Activated CD4-positive, alpha-beta T cell treated with anti-CD3 and anti-CD28 coated beads for 48 hours (primary cell): ENCODE data around the gene SMAD4.
"Not testable (repeated sequence)": the region's sequence is repeated elsewhere in the genome, so short reads cannot be mapped to it uniquely, and the experiment has no call there.

Source experiments
- DNase-seq: peaks from one replicate; pipeline ENCODE4 v3.0.0-alpha.2; 2020

The SMAD4 gene

GRCh38 chr18:51116996-51117395, 87.0 kb downstream of the SMAD4 start:
- DNase-seq = not testable (repeated sequence)

- DNase-seq = not testable (repeated sequence)
Measured at GRCh38 chr18:51119561-51119960, 89.5 kb downstream of the SMAD4 start.

GRCh38 chr18:51119976-51120375, 90.0 kb downstream of the SMAD4 start:
- DNase-seq = not testable (repeated sequence)

- no peak for DNase-seq
Measured at GRCh38 chr18:51120809-51121596, 91.0 kb downstream of the SMAD4 start.

GRCh38 chr18:51121597-51121857, 91.5 kb downstream of the SMAD4 start:
- no peak for DNase-seq

GRCh38 chr18:51122266-51123045, 92.4 kb downstream of the SMAD4 start:
- DNase-seq = no peak

GRCh38 chr18:51123046-51123395, 93.0 kb downstream of the SMAD4 start:
- no peak for DNase-seq

GRCh38 chr18:51123481-51123880, 93.5 kb downstream of the SMAD4 start:
- DNase-seq = no peak

GRCh38 chr18:51123936-51124486, 94.0 kb downstream of the SMAD4 start:
- no peak for DNase-seq

GRCh38 chr18:51125976-51126375, 96.0 kb downstream of the SMAD4 start:
- DNase-seq = no peak

GRCh38 chr18:51127664-51128063, 97.7 kb downstream of the SMAD4 start:
- DNase-seq = no peak

- DNase-seq = no peak
Measured at GRCh38 chr18:51128533-51128932, 98.5 kb downstream of the SMAD4 start.

GRCh38 chr18:51132256-51132935, 102.4 kb downstream of the SMAD4 start:
- no peak for DNase-seq

GRCh38 chr18:51133580-51134160, 103.7 kb downstream of the SMAD4 start:
- no peak for DNase-seq
